Measurements from ENCODE around the gene CRHBP.

Gene CRHBP

DNA sequence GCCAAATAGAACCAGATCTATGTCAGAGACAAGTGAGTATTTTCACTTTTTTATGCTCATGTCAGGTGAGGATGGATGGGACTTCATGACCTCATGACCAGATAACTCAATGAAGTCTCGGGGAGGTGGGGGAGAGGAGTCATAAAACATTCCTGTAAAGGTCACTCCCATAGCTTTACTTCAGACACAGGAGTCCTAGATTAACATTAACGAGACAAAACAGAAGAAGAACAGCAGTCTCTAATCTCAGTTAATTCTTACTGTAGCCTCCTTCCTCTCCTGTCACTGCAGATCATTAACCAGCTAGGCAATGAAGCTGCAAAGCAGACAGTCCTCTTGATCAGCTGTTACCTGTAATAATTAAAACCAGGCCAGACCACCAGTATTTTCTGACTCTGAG is 11.2 kb downstream of the CRHBP start:
- ChIA-PET POLR2A (interaction anchor here (0.6 kb wide), 1 partner anchor 12 kb away, joined by 4 read pairs; no protein-coding TSS in a partner anchor), CTCF (no interaction called here)
- no peak for DNase-seq (ENCODE audit: extremely low spot score)
- TF ChIP-seq LEF1 (IDR thresholded peaks at IDR 0.05; ENCODE audit: borderline replicate concordance) (no peak), L3MBTL2 (conservative IDR thresholded peaks at IDR 0.05) (no peak), FOXK2 (IDR thresholded peaks at IDR 0.05) (no peak), SUZ12 (IDR thresholded peaks at IDR 0.05) (no peak), SP1 (IDR thresholded peaks at IDR 0.05) (no peak), FOXM1 (IDR thresholded peaks at IDR 0.05; ENCODE audit: borderline replicate concordance) (no peak), NFRKB (IDR thresholded peaks at IDR 0.05) (no peak), BHLHE40 (IDR thresholded peaks at IDR 0.05; ENCODE audit: borderline replicate concordance) (no peak), ELF4 (IDR thresholded peaks at IDR 0.05) (no peak), CTBP1 (IDR thresholded peaks at IDR 0.05; ENCODE audit: borderline replicate concordance) (no peak), HDGF (IDR thresholded peaks at IDR 0.05; ENCODE audit: borderline replicate concordance) (no peak), ZNF384 (IDR thresholded peaks at IDR 0.05) (no peak), TARDBP (IDR thresholded peaks at IDR 0.05) (no peak), FOXA1 (IDR thresholded peaks at IDR 0.05) (no peak), ARNT (IDR thresholded peaks at IDR 0.05) (no peak), PKNOX1 (IDR thresholded peaks at IDR 0.05) (no peak)

GRCh38 chr5:76971511-76971910 is 18.7 kb downstream of the CRHBP start:
- DNase-seq (ENCODE audit: extremely low spot score), result no peak
- POLR2A ChIA-PET, result no interaction called here
- no peak for TF ChIP-seq CTBP1 (IDR thresholded peaks at IDR 0.05; ENCODE audit: borderline replicate concordance)
- TF ChIP-seq SUZ12 (IDR thresholded peaks at IDR 0.05), result no peak
- no peak for TF ChIP-seq FOXK2 (IDR thresholded peaks at IDR 0.05)
- CTCF ChIA-PET, result interaction anchor here (0.5 kb wide), 1 partner anchor 1038 kb away, joined by 9 read pairs; no protein-coding TSS in a partner anchor

DNA sequence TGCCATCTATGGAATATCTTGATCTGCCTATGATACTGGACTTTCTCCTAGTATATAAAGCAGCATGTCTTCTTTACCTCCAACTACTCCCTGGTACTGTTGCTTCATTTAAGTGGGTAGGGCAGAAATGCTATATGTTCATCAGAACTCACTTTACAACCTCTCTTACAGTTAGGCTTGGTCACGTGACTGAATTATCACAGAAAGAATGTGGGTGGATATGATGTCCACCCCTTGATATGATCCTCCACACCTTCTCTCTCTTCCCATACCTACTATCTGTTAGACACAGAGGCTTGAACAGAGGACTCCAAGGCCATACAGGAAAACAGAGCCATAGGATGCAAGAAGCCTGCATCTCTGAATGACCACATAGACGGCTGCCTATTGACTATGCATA is 19.8 kb downstream of the CRHBP start:
- POLR2A ChIA-PET, result no interaction called here
- TF ChIP-seq FOXK2 (IDR thresholded peaks at IDR 0.05) (no peak), SUZ12 (IDR thresholded peaks at IDR 0.05) (no peak), SP1 (IDR thresholded peaks at IDR 0.05) (no peak), FOXM1 (IDR thresholded peaks at IDR 0.05; ENCODE audit: borderline replicate concordance) (no peak), ARNT (IDR thresholded peaks at IDR 0.05) (no peak), LEF1 (IDR thresholded peaks at IDR 0.05; ENCODE audit: borderline replicate concordance) (no peak), HDGF (IDR thresholded peaks at IDR 0.05; ENCODE audit: borderline replicate concordance) (no peak), ZNF384 (IDR thresholded peaks at IDR 0.05) (no peak), BHLHE40 (IDR thresholded peaks at IDR 0.05; ENCODE audit: borderline replicate concordance) (no peak)
- no peak for DNase-seq (ENCODE audit: extremely low spot score)
- CTCF ChIA-PET, result no interaction called here

GRCh38 chr5:76974785-76975184 is 21.9 kb downstream of the CRHBP start:
- DNase-seq (ENCODE audit: extremely low spot score), result no peak
- CTCF ChIA-PET, result no interaction called here
- POLR2A ChIA-PET, result interaction anchor here (1.6 kb wide), 1 partner anchor 12 kb away, joined by 4 read pairs; no protein-coding TSS in a partner anchor
- TF ChIP-seq FOXK2 (IDR thresholded peaks at IDR 0.05), result no peak
- no peak for TF ChIP-seq L3MBTL2 (conservative IDR thresholded peaks at IDR 0.05)
- no peak for TF ChIP-seq HDGF (IDR thresholded peaks at IDR 0.05; ENCODE audit: borderline replicate concordance)
- no peak for TF ChIP-seq LEF1 (IDR thresholded peaks at IDR 0.05; ENCODE audit: borderline replicate concordance)
- no peak for TF ChIP-seq ZNF384 (IDR thresholded peaks at IDR 0.05)
- no peak for TF ChIP-seq TARDBP (IDR thresholded peaks at IDR 0.05)
- no peak for TF ChIP-seq BHLHE40 (IDR thresholded peaks at IDR 0.05; ENCODE audit: borderline replicate concordance)
- no peak for TF ChIP-seq ARNT (IDR thresholded peaks at IDR 0.05)
- no peak for TF ChIP-seq SUZ12 (IDR thresholded peaks at IDR 0.05)

DNA sequence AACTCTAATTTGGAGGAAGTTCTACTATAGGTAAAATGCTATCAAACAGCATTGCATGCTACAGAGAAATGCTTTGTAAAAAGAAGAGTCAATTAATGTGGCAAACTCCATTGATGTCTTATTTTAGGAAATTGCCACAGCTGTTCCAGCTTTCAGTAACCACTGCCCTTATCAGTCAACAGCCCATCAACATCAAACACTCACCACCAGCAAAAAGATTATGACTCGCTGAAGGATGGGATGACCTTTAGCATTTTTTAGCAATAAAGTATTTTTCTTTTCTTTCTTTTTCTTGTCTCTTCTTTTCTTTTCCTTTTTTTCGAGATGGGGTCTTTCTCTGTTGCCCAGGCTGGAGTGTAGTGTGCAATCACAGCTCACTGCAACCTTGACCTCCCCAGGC is 26.0 kb downstream of the CRHBP start:
- ChIA-PET POLR2A (no interaction called here), CTCF (interaction anchor here (1.1 kb wide), 1 partner anchor 13 kb away, joined by 4 read pairs; no protein-coding TSS in a partner anchor)
- TF ChIP-seq LEF1 (IDR thresholded peaks at IDR 0.05; ENCODE audit: borderline replicate concordance) (no peak), BHLHE40 (IDR thresholded peaks at IDR 0.05; ENCODE audit: borderline replicate concordance) (no peak), SUZ12 (IDR thresholded peaks at IDR 0.05) (no peak), FOXK2 (IDR thresholded peaks at IDR 0.05) (no peak), SP1 (IDR thresholded peaks at IDR 0.05) (no peak), ELF4 (IDR thresholded peaks at IDR 0.05) (no peak), L3MBTL2 (conservative IDR thresholded peaks at IDR 0.05) (no peak), PKNOX1 (IDR thresholded peaks at IDR 0.05) (no peak), CTBP1 (IDR thresholded peaks at IDR 0.05; ENCODE audit: borderline replicate concordance) (no peak), ARNT (IDR thresholded peaks at IDR 0.05) (no peak), HDGF (IDR thresholded peaks at IDR 0.05; ENCODE audit: borderline replicate concordance) (no peak), FOXM1 (IDR thresholded peaks at IDR 0.05; ENCODE audit: borderline replicate concordance) (no peak), FOXA1 (IDR thresholded peaks at IDR 0.05) (no peak), NFRKB (IDR thresholded peaks at IDR 0.05) (no peak), TARDBP (IDR thresholded peaks at IDR 0.05) (no peak), ZNF384 (IDR thresholded peaks at IDR 0.05) (no peak)
- no peak for DNase-seq (ENCODE audit: extremely low spot score)

DNA sequence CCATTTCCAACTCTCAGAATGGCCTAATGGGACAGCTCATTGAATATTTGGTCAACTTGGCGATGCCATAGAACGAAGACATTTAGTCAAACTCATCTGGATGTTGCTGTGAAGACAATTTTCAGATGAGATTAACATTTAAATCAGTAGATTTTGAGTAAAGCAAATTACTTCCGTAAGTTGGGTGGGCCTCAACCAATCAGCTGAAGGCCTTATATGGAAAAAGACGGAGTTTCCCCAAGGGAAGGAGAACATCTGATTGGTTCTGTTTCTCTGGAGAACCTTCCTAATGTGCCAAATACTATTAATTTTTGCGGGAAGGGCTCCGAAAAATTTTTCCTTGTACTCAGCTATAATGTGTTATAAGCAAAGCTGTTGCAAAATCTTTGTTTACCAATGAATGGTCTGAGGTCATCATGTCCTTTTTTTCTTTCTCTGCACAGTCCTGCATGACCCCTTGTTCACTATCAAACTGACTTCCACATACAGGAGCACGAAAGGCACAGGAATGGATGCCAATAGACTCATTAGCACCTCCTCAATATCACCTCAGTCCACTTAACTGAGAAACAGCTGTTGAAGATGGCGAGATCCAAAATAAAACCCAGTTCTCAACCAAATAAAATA is 27.8 kb downstream of the CRHBP start:
- ChIA-PET CTCF (no interaction called here), POLR2A (no interaction called here)
- TF ChIP-seq ARNT (IDR thresholded peaks at IDR 0.05), result no peak
- no peak for TF ChIP-seq PKNOX1 (IDR thresholded peaks at IDR 0.05)
- TF ChIP-seq L3MBTL2 (conservative IDR thresholded peaks at IDR 0.05), result no peak
- no peak for TF ChIP-seq LEF1 (IDR thresholded peaks at IDR 0.05; ENCODE audit: borderline replicate concordance)
- no peak for TF ChIP-seq CTBP1 (IDR thresholded peaks at IDR 0.05; ENCODE audit: borderline replicate concordance)
- no peak for TF ChIP-seq FOXA1 (IDR thresholded peaks at IDR 0.05)
- no peak for TF ChIP-seq FOXM1 (IDR thresholded peaks at IDR 0.05; ENCODE audit: borderline replicate concordance)
- TF ChIP-seq BHLHE40 (IDR thresholded peaks at IDR 0.05; ENCODE audit: borderline replicate concordance), result no peak
- no peak for TF ChIP-seq ELF4 (IDR thresholded peaks at IDR 0.05)
- TF ChIP-seq HDGF (IDR thresholded peaks at IDR 0.05; ENCODE audit: borderline replicate concordance), result no peak
- TF ChIP-seq TARDBP (IDR thresholded peaks at IDR 0.05), result no peak
- TF ChIP-seq SUZ12 (IDR thresholded peaks at IDR 0.05), result no peak
- no peak for TF ChIP-seq FOXK2 (IDR thresholded peaks at IDR 0.05)
- TF ChIP-seq ZNF384 (IDR thresholded peaks at IDR 0.05), result no peak
- no peak for TF ChIP-seq SP1 (IDR thresholded peaks at IDR 0.05)
- TF ChIP-seq NFRKB (IDR thresholded peaks at IDR 0.05), result no peak
- DNase-seq (ENCODE audit: extremely low spot score), result no peak

Data from HEK293T (cell line).